Activated CD4-positive, alpha-beta T cell treated with anti-CD3 and anti-CD28 coated beads for 36 hours (primary cell): ENCODE data around the gene NOL7. TPM values are rescaled to one million over a fixed set of nuclear protein-coding genes. Genes with fewer than 3 reads are reported as not detected.
A peak's percentile ranks its signal among the peaks of the same experiment; 100 is the strongest.

Experiments used
- ATAC-seq: fragments of 200-7000 bp; cut with Tn5 transposase; one replicate; pipeline ENCODE4 v1.10.0; 2021; ENCODE audit warnings: mild to moderate bottlenecking, moderate library complexity
- CTCF ChIA-PET: fragments of 350-600 bp; sonication (Branson Sonifier 250); formaldehyde crosslinking; loops from one replicate; lab custom pipeline; 2021; ENCODE audit warnings: antibody characterized with exemption; lab: Charles Lee
- POLR2A ChIA-PET: fragments of 350-600 bp; sonication (Branson Sonifier 250); formaldehyde crosslinking; loops from one replicate; lab custom pipeline; 2021; ENCODE audit warnings: antibody characterized with exemption, inconsistent platforms; lab: Charles Lee
- DNase-seq: peaks from one replicate; pipeline ENCODE4 v3.0.0-alpha.2; 2020
- H3K27ac Mint-ChIP-seq: one replicate; pipeline ENCODE4 v1.8.0; 2021; ENCODE audit warnings: mixed read lengths
- H3K27me3 Mint-ChIP-seq: one replicate; pipeline ENCODE4 v1.8.0; 2021; ENCODE audit warnings: mixed read lengths
- H3K36me3 Mint-ChIP-seq: one replicate; pipeline ENCODE4 v1.8.0; 2021; ENCODE audit warnings: low read depth, mixed read lengths
- H3K4me1 Mint-ChIP-seq: one replicate; pipeline ENCODE4 v1.8.0; 2021; ENCODE audit warnings: mixed read lengths
- H3K4me3 Mint-ChIP-seq: one replicate; pipeline ENCODE4 v1.8.0; 2021; ENCODE audit warnings: mild to moderate bottlenecking, moderate library complexity, mixed read lengths
- H3K9me3 Mint-ChIP-seq: one replicate; pipeline ENCODE4 v1.8.0; 2021; ENCODE audit warnings: low read depth, mixed read lengths
- intact Hi-C, 2 experiments: fragments of 100-400 bp; cut with DNase I in 1 of 2; cut with micrococcal nuclease in 1 of 2; formaldehyde crosslinking; loops; one replicate each; pipeline versions ENCODE4 v1.14.2 to v1.15.1; 2022 to 2024; cut with DNase I, micrococcal nuclease
- total RNA-seq, 2 experiments: library from RNA; stranded (reverse); gene quantifications; one replicate each; pipeline ENCODE4 v1.2.3, GENCODE V29; 2021

Gene NOL7
- total RNA-seq, 2 experiments from 2014 or later, result 92.8 to 97.3 TPM

DNA sequence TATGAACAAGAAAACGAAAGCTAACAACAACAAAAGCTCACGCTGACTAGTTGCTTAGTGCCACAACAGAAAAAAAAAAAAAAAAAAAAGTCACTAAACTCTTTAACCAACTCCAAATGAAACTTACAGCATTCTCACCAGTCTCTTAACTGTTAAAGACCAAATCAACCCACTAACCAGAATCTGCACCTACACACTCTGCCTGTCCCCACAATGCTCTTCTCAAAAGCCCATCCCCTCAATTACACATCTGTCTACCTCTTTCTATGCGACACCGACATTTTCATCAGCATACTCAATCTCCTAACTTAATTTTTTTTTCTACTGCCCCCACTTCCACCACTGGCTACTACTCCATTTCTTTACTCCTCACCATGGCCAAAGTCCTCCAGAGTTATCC lies 34.3 kb downstream of the NOL7 start:
- Mint-ChIP-seq H3K4me3 (peak overlapping the region; percentile 5), H3K36me3 (peaks cover 23% of the 10 kb centered on the region), H3K27ac (peak overlapping the region; percentile 69)

GRCh38 chr6:13653296-13653695 lies 38.2 kb downstream of the NOL7 start:
- DNase-seq (no peak), ATAC-seq (no peak)
- H3K27me3 Mint-ChIP-seq, result no peaks in the 10 kb centered on the region
- H3K36me3 Mint-ChIP-seq, result peaks cover 28% of the 10 kb centered on the region
- H3K4me3 Mint-ChIP-seq, result no peak overlapping the region
- H3K4me1 Mint-ChIP-seq, result peaks cover 22% of the 10 kb centered on the region
- no peaks in the 10 kb centered on the region for H3K9me3 Mint-ChIP-seq
- POLR2A ChIA-PET, result no interaction called here
- H3K27ac Mint-ChIP-seq, result no peak overlapping the region
- CTCF ChIA-PET, result interaction anchor here (1.1 to 1.8 kb wide), 6 partner anchors 13 to 141 kb away, joined by 3 to 5 read pairs (median 4); no protein-coding TSS in a partner anchor
- intact Hi-C loops, result no loop called here

More for the DNA sequence above, 34.3 kb downstream of the NOL7 start:
- ChIA-PET POLR2A (no interaction called here), CTCF (interaction anchor here (1.0 to 2.9 kb wide), 3 partner anchors 13 to 30 kb away, joined by 3 to 10 read pairs (median 4); no protein-coding TSS in a partner anchor)
- Mint-ChIP-seq H3K9me3 (no peaks in the 10 kb centered on the region), H3K4me1 (peaks cover 13% of the 10 kb centered on the region), H3K27me3 (no peaks in the 10 kb centered on the region)
- DNase-seq, result no peak
- intact Hi-C loops, result no loop called here
- ATAC-seq, result peak; percentile 55

DNA sequence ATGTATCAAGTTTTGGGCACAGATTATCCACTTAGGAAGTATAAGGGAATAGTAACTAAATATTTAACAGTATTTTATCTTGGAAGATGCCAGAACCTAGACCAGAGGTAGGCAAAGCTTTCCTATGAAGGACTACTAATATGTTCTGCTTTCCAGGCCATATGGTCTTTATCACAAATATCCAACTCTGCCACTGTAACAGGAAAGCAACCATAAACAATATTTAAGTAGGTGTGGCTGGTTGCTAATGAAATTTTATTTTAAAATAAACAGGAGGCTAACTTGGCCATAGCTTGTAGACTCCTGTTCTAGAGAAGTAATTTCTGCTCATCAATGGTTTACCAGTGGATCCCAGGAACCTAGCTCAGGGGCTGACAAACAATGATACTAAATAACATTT lies 39.4 kb downstream of the NOL7 start:
- no peaks in the 10 kb centered on the region for H3K27me3 Mint-ChIP-seq
- H3K4me3 Mint-ChIP-seq, result no peak overlapping the region
- H3K27ac Mint-ChIP-seq, result no peak overlapping the region
- no peak for ATAC-seq
- H3K9me3 Mint-ChIP-seq, result no peaks in the 10 kb centered on the region
- H3K4me1 Mint-ChIP-seq, result peaks cover 27% of the 10 kb centered on the region
- H3K36me3 Mint-ChIP-seq, result peaks cover 27% of the 10 kb centered on the region
- DNase-seq, result no peak
- intact Hi-C loops, result no loop called here
- POLR2A ChIA-PET, result no interaction called here
- CTCF ChIA-PET, result no interaction called here

GRCh38 chr6:13655700-13656099 lies 40.6 kb downstream of the NOL7 start:
- Mint-ChIP-seq H3K4me3 (no peak overlapping the region), H3K36me3 (peaks cover 21% of the 10 kb centered on the region), H3K9me3 (no peaks in the 10 kb centered on the region), H3K27me3 (no peaks in the 10 kb centered on the region), H3K27ac (no peak overlapping the region), H3K4me1 (peaks cover 29% of the 10 kb centered on the region)
- ATAC-seq, result no peak
- DNase-seq, result no peak
- ChIA-PET CTCF (no interaction called here), POLR2A (no interaction called here)
- intact Hi-C loops, result no loop called here

GRCh38 chr6:13660273-13660672 lies 45.1 kb downstream of the NOL7 start:
- Mint-ChIP-seq H3K27me3 (no peaks in the 10 kb centered on the region), H3K9me3 (no peaks in the 10 kb centered on the region), H3K36me3 (peaks cover 9% of the 10 kb centered on the region), H3K4me1 (peaks cover 71% of the 10 kb centered on the region), H3K4me3 (no peak overlapping the region), H3K27ac (no peak overlapping the region)
- intact Hi-C loops, result no loop called here
- ATAC-seq (no peak), DNase-seq (no peak)
- ChIA-PET POLR2A (no interaction called here), CTCF (interaction anchor here (0.6 to 1.2 kb wide), 3 partner anchors 10 to 126 kb away, joined by 3 read pairs; no protein-coding TSS in a partner anchor)

DNA sequence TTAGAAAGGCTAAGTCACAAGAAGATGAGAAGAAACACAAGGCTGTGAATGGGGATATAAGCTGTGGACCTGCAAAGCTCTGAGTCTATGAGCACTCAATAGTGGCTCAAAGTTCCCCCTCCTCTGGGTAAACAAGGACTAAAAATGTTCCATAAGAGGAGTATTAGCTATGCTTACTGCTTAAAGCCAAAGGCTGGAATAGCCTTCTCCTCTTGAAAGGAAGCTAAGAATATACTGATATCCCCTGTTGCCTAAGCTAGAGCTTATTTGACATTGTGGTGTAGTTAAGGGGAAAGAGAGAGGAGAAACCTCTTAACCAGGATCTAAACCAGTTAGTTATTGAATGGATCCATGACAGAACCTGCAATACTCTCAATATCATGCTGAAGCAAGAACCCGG lies 45.8 kb downstream of the NOL7 start:
- Mint-ChIP-seq H3K9me3 (no peaks in the 10 kb centered on the region), H3K36me3 (peaks cover 5% of the 10 kb centered on the region), H3K27ac (no peak overlapping the region), H3K4me3 (no peak overlapping the region), H3K4me1 (peaks cover 74% of the 10 kb centered on the region), H3K27me3 (no peaks in the 10 kb centered on the region)
- DNase-seq (no peak), ATAC-seq (no peak)
- CTCF ChIA-PET, result interaction anchor here (0.6 to 1.2 kb wide), 2 partner anchors 24 to 126 kb away, joined by 3 read pairs; no protein-coding TSS in a partner anchor
- POLR2A ChIA-PET, result no interaction called here
- intact Hi-C loops, result no loop called here

- no peaks in the 10 kb centered on the region for H3K9me3 Mint-ChIP-seq
- H3K4me3 Mint-ChIP-seq, result no peak overlapping the region
- H3K27me3 Mint-ChIP-seq, result no peaks in the 10 kb centered on the region
- ChIA-PET CTCF (interaction anchor here (1.2 to 1.8 kb wide), 2 partner anchors 12 to 24 kb away, joined by 3 to 10 read pairs; no protein-coding TSS in a partner anchor), POLR2A (no interaction called here)
- DNase-seq (no peak), ATAC-seq (no peak)
- H3K4me1 Mint-ChIP-seq, result peaks cover 77% of the 10 kb centered on the region
- H3K27ac Mint-ChIP-seq, result no peak overlapping the region
- intact Hi-C loops, result no loop called here
- H3K36me3 Mint-ChIP-seq, result peaks cover 3% of the 10 kb centered on the region
Measured at GRCh38 chr6:13661647-13662046, 46.5 kb downstream of the NOL7 start.

DNA sequence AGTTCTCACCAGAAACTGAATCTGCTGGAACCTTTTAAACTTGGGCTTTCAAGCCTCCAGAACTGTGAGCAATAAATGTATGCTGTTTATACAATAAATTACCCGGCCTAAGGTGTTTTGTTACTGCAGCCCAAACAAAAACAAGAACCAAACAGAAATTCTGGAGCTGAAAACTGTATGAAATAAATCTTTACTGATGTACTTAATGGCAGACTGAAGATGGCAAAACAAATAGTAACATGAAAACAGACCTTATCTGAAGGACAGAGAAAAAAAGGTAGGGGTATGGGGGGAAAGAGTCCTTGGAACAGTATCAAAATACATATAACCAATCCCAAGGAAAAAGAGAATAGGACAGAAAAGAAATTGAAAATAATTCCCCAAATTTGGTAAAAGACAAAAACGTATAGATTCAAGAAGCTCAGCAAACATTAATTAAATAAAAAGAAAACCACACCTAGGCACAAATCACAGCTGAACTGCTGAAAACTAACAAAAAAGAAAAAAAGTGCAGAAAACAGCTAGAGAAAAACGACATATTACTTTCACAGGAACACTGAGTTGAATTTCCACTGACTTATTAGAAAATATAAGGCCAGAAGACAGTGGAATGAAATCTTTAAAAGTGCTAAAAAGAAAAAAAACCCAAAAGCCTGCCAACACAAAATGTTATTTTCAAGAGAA lies 47.7 kb downstream of the NOL7 start:
- ChIA-PET CTCF (interaction anchor here (0.7 to 1.8 kb wide), 3 partner anchors 13 to 176 kb away, joined by 5 to 10 read pairs (median 5); no protein-coding TSS in a partner anchor), POLR2A (no interaction called here)
- H3K4me1 Mint-ChIP-seq, result peaks cover 84% of the 10 kb centered on the region
- no peaks in the 10 kb centered on the region for H3K36me3 Mint-ChIP-seq
- no peaks in the 10 kb centered on the region for H3K9me3 Mint-ChIP-seq
- no peak overlapping the region for H3K4me3 Mint-ChIP-seq
- ATAC-seq (no peak), DNase-seq (no peak)
- peak overlapping the region; percentile 51 for H3K27ac Mint-ChIP-seq
- H3K27me3 Mint-ChIP-seq, result no peaks in the 10 kb centered on the region
- intact Hi-C loops, result no loop called here

GRCh38 chr6:13663986-13664385 lies 48.9 kb downstream of the NOL7 start:
- Mint-ChIP-seq H3K27me3 (no peaks in the 10 kb centered on the region), H3K4me1 (peaks cover 90% of the 10 kb centered on the region), H3K4me3 (no peak overlapping the region), H3K36me3 (no peaks in the 10 kb centered on the region), H3K9me3 (no peaks in the 10 kb centered on the region), H3K27ac (no peak overlapping the region)
- no peak for ATAC-seq
- CTCF ChIA-PET, result interaction anchor here (0.6 to 1.2 kb wide), 5 partner anchors 15 to 1375 kb away, joined by 3 read pairs; no protein-coding TSS in a partner anchor
- POLR2A ChIA-PET, result no interaction called here
- no peak for DNase-seq
- intact Hi-C loops, result no loop called here

- H3K27me3 Mint-ChIP-seq, result no peaks in the 10 kb centered on the region
- DNase-seq (no peak), ATAC-seq (no peak)
- intact Hi-C loops, result no loop called here
- peak overlapping the region; percentile 47 for H3K27ac Mint-ChIP-seq
- POLR2A ChIA-PET, result no interaction called here
- no peak overlapping the region for H3K4me3 Mint-ChIP-seq
- H3K9me3 Mint-ChIP-seq, result no peaks in the 10 kb centered on the region
- H3K36me3 Mint-ChIP-seq, result peaks cover 7% of the 10 kb centered on the region
- peaks cover 92% of the 10 kb centered on the region for H3K4me1 Mint-ChIP-seq
- CTCF ChIA-PET, result interaction anchor here (0.6 to 1.2 kb wide), 4 partner anchors 16 to 115 kb away, joined by 3 to 4 read pairs (median 3); no protein-coding TSS in a partner anchor
Measured at GRCh38 chr6:13664703-13665352, 49.7 kb downstream of the NOL7 start.

DNA sequence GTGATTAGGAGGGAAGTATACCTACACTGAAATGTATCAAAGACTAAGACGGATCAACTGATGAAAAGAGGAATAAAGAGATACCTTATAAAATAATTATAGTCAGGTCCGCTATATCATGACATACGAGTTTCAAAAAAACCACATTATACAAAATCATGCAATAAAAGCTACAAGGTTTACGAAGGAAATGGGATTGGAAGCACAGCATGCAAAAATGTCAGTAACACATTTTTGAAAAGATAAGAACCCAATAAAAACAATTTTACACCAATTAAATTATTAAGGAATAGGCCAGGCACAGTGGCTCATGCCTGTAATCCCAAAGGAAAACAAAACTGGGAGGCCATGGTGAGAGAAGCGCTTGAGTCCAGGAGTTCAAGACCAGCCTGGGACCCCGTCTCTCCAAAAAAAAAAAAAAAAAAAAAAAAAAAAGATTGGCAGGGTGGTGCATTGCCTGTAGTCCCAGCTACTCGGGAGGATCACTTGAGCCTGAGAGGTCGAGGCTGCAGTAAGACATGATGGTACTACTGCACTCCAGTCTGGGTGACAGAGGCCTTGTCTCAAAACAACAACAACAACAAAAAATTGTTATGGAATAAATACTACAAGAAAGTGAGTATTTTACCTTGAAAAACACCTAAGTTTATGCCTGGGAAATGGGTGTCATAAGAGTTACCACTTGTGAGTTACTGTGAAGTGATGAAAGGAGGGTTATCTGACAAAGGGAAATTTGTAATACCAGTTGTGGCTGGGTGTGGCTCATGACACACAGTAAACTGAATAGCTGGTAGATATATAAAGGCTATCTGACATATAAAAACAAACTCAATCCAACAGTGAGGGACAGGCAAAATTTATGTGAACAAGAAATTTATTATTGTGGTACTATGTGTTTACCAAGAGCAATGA lies 51.3 kb downstream of the NOL7 start:
- Mint-ChIP-seq H3K27me3 (no peaks in the 10 kb centered on the region), H3K4me3 (no peak overlapping the region), H3K27ac (peak overlapping the region; percentile 73), H3K4me1 (peaks cover 88% of the 10 kb centered on the region), H3K9me3 (no peaks in the 10 kb centered on the region), H3K36me3 (peaks cover 12% of the 10 kb centered on the region)
- POLR2A ChIA-PET, result no interaction called here
- peak; percentile 33 for DNase-seq
- intact Hi-C loops, result no loop called here
- peak; percentile 79 for ATAC-seq
- CTCF ChIA-PET, result interaction anchor here (0.6 to 1.0 kb wide), 4 partner anchors 15 to 373 kb away, joined by 3 to 4 read pairs (median 4); no protein-coding TSS in a partner anchor
